Loucy (cell line): Measurements from ENCODE around the gene RS1.

Experiments
- H2AFZ ChIP-seq: fragments of 200-600 bp; sonication (generic); 2 replicates; pipeline ENCODE4 v1.6.0; 2016; ENCODE audit warnings: antibody characterized with exemption, mild to moderate bottlenecking, low read length, moderate library complexity
- H3F3A ChIP-seq: fragments of 200-600 bp; 2 replicates; pipeline ENCODE4 v1.6.0; 2016; ENCODE audit warnings: antibody characterized with exemption, low read depth, mild to moderate bottlenecking
- H3K27me3 ChIP-seq: fragments of 200-600 bp; sonication (generic); 2 replicates; pipeline ENCODE4 v1.6.1; 2014; ENCODE audit warnings: low read length, mild to moderate bottlenecking; ENCODE audit not compliant: insufficient read depth, poor library complexity, severe bottlenecking
- H3K36me3 ChIP-seq: fragments of 200-600 bp; sonication (generic); 2 replicates; pipeline ENCODE4 v1.6.1; 2016; ENCODE audit warnings: low read length; ENCODE audit not compliant: insufficient read depth
- H3K4me1 ChIP-seq: fragments of 200-600 bp; sonication (generic); 2 replicates; pipeline ENCODE4 v1.5.1; 2014; ENCODE audit warnings: low read length, mild to moderate bottlenecking; ENCODE audit not compliant: insufficient read depth, poor library complexity, severe bottlenecking
- H3K4me2 ChIP-seq: fragments of 200-600 bp; sonication (generic); 2 replicates; pipeline ENCODE4 v1.6.0; 2014; ENCODE audit warnings: antibody characterized with exemption, low read length, low read depth, mild to moderate bottlenecking; ENCODE audit not compliant: poor library complexity, severe bottlenecking
- H3K4me3 ChIP-seq: fragments of 200-600 bp; sonication (generic); 2 replicates; pipeline ENCODE4 v1.5.1; 2014; ENCODE audit warnings: low read length, mild to moderate bottlenecking, mixed read lengths; ENCODE audit not compliant: poor library complexity, severe bottlenecking
- H3K79me2 ChIP-seq: fragments of 200-600 bp; sonication (generic); 2 replicates; pipeline ENCODE4 v1.6.1; 2014; ENCODE audit warnings: low read length; ENCODE audit not compliant: insufficient read depth
- H3K9ac ChIP-seq: fragments of 200-600 bp; sonication (generic); 2 replicates; pipeline ENCODE4 v1.6.0; 2014; ENCODE audit warnings: mild to moderate bottlenecking, low read depth, low read length, moderate library complexity; ENCODE audit not compliant: poor library complexity, severe bottlenecking
- H3K9me2 ChIP-seq: fragments of 200-600 bp; sonication (generic); replicated peaks from 2 replicates; pipeline ENCODE4 v1.6.1; 2016; ENCODE audit warnings: low read depth, low read length, mixed read lengths
- H3K9me3 ChIP-seq: fragments of 200-600 bp; sonication (generic); 2 replicates; pipeline ENCODE4 v1.6.1; 2014; ENCODE audit warnings: mild to moderate bottlenecking, antibody characterized with exemption, low read length, low read depth; ENCODE audit not compliant: insufficient read depth
- H4K20me1 ChIP-seq: fragments of 200-600 bp; sonication (generic); 2 replicates; pipeline ENCODE4 v1.6.0; 2014; ENCODE audit warnings: antibody characterized with exemption, low read length, mild to moderate bottlenecking; ENCODE audit not compliant: insufficient read depth, poor library complexity, severe bottlenecking
- EZH2phosphoT487 ChIP-seq: fragments of 200-600 bp; IDR thresholded peaks from 2 replicates; pipeline ENCODE4 v1.6.1; 2018; ENCODE audit warnings: antibody characterized with exemption, mild to moderate bottlenecking, moderate library complexity, borderline replicate concordance
- TF ChIP-seq, protein P1 (sequence below): fragments of 200-600 bp; sonication (generic); conservative IDR thresholded peaks from 2 replicates; pipeline ENCODE4 v1.5.1; 2014; ENCODE audit warnings: mild to moderate bottlenecking, antibody characterized with exemption, low read length

RS1 gene

DNA sequence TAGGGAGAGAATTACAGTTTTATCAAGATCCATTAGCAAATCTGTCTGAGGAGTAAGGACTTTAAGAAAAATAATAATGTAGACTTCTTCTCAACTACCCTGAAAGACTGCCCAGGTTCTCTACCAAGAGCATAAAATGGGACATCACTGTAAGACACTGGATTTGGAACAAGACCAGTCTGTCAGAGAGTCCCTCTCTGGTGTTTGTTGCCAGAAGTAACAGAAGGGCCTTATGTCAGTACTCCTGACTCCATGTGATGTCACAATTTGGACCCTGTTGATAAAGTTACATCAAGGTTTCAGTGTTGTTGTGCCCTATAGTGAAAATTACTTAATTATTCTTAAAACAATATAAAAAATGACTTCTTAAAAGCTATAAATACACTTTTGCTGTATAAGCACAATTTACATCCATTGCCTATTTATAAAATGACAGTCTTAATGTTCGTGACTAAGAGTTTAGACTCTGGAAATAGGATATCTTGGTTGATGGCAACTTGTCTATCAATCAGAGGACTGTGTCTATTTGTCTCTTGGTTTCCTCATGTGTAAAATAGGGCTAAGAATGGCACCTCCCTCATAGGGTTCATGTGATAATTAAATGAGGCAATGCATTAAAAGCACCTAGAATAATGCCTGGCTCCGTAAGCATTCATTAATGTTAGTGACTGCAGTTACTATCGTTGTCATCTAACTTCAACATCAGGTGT is 57.8 kb downstream of the RS1 start:
- no peaks in the 10 kb centered on the region for H3K9me3 ChIP-seq
- no peak overlapping the region for H3K4me2 ChIP-seq
- no peak overlapping the region for H2AFZ ChIP-seq
- H3K36me3 ChIP-seq, result no peaks in the 10 kb centered on the region
- no peaks in the 10 kb centered on the region for H3K79me2 ChIP-seq
- no peaks in the 10 kb centered on the region for H3F3A ChIP-seq
- TF ChIP-seq, protein P1, sequence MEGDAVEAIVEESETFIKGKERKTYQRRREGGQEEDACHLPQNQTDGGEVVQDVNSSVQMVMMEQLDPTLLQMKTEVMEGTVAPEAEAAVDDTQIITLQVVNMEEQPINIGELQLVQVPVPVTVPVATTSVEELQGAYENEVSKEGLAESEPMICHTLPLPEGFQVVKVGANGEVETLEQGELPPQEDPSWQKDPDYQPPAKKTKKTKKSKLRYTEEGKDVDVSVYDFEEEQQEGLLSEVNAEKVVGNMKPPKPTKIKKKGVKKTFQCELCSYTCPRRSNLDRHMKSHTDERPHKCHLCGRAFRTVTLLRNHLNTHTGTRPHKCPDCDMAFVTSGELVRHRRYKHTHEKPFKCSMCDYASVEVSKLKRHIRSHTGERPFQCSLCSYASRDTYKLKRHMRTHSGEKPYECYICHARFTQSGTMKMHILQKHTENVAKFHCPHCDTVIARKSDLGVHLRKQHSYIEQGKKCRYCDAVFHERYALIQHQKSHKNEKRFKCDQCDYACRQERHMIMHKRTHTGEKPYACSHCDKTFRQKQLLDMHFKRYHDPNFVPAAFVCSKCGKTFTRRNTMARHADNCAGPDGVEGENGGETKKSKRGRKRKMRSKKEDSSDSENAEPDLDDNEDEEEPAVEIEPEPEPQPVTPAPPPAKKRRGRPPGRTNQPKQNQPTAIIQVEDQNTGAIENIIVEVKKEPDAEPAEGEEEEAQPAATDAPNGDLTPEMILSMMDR, result no peak
- no peak for TF ChIP-seq EZH2phosphoT487
- no peaks in the 10 kb centered on the region for H3K4me1 ChIP-seq
- H3K4me3 ChIP-seq, result no peak overlapping the region
- no peak overlapping the region for H3K9ac ChIP-seq
- H4K20me1 ChIP-seq, result no peaks in the 10 kb centered on the region
- H3K27me3 ChIP-seq, result no peaks in the 10 kb centered on the region
- H3K9me2 ChIP-seq, result no peaks in the 10 kb centered on the region

GRCh38 chrX:18607966-18608365 is 63.9 kb downstream of the RS1 start:
- Histone ChIP-seq H3F3A (no peaks in the 10 kb centered on the region), H2AFZ (no peak overlapping the region), H3K9me3 (no peaks in the 10 kb centered on the region), H3K4me1 (no peaks in the 10 kb centered on the region), H3K27me3 (no peaks in the 10 kb centered on the region), H3K9ac (no peak overlapping the region), H4K20me1 (no peaks in the 10 kb centered on the region), H3K4me3 (no peak overlapping the region), H3K9me2 (no peaks in the 10 kb centered on the region), H3K79me2 (no peaks in the 10 kb centered on the region), H3K4me2 (no peak overlapping the region), H3K36me3 (peaks cover 8% of the 10 kb centered on the region; the same call in 1 of the 2 replicates)
- no peak for TF ChIP-seq EZH2phosphoT487
- TF ChIP-seq, protein P1, result no peak

DNA sequence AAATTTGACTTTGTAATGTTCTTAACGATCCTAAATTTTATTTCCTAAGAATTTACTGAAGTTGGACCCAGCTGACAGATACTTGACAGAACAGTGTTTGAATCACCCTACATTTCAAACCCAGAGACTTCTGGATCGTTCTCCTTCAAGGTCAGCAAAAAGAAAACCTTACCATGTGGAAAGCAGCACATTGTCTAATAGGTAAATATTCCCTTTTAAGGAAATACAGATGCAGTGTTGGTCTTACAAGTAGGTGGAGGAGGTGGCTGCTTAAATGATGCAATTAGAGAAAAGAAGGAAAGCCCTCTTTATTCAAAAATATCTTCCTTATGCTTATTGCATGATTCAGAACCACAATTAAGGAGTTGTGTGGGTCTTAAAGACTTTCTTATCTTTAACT is 73.5 kb downstream of the RS1 start:
- TF ChIP-seq EZH2phosphoT487, result no peak
- TF ChIP-seq, protein P1, result no peak
- Histone ChIP-seq H3K9ac (no peak overlapping the region), H3K9me3 (no peaks in the 10 kb centered on the region), H2AFZ (no peak overlapping the region), H3K27me3 (no peaks in the 10 kb centered on the region), H4K20me1 (no peaks in the 10 kb centered on the region), H3K4me3 (no peak overlapping the region), H3K4me1 (no peaks in the 10 kb centered on the region), H3K79me2 (no peaks in the 10 kb centered on the region), H3K9me2 (no peaks in the 10 kb centered on the region), H3F3A (no peaks in the 10 kb centered on the region), H3K4me2 (no peak overlapping the region), H3K36me3 (no peaks in the 10 kb centered on the region)
